ENCODE data around the gene CA11.

CA11 gene

DNA sequence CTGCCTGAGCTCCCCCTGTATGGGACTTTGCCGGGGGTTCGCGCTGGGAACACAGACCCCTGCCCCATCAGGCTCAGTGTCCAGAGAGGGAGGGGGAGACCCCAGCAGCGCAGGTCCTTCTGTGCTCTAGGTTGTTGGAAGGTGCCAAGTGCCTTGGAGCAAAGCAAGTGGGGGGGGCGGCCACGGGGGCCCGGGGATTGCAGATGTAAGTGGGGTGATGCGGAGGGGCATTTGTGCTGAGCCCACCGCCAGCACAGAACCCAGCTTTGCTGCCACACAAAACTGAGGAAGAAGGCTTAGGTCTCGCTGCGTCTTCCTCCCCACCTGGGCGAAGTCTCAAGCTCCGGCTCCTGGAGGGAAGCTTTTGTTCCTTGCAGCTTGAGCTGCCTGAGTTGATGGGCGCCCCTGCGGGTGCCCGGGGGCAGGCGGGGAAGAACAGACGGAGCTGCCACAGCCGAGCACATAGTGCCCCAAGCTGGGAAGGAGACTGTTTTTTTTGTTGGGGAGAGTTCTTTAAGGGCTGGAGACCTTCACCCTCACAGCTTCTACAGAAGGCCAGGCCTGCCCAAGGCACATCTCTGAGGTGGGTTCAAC lies 28.3 kb upstream of the CA11 start:
- DNase-seq (ENCODE audit: low spot score): peak; percentile 34
- TF ChIP-seq CTCF (IDR thresholded peaks at IDR 0.05; ENCODE audit: extremely low read depth, missing control alignments): no peak

DNA sequence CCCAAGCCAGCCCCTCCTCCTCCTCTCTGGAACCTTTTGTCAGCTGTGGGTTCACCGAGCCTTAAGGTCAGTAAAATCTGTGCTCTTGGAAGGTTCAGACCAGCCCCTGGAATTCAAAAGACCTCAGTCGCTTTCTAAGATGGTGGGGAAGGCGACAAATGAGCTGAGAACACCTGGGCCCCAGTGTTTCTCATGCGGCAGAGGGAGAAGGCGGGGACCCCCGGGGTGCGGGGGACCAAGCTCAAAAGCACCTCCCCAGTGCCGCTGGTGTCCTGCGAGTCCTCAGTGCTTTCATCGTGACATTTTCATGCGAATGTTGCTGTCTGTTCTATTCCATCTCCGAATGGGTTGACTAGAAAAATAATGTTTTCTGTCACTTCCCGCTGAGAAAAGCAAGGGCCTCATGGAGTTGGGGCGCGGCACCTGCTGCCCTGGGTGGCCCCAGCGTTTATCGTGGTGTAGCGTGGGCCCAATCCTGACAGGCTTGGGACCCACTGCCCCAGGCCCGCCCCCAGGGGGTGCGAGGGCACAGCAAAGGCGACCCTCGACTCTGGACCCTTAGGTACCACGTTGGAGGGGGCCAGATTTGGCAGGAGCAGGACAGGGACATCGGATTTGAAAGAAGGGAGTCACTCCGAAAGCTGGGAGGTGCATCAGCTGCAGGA lies 27.6 kb upstream of the CA11 start:
- peak; percentile 32 for DNase-seq (ENCODE audit: low spot score)
- no peak for TF ChIP-seq CTCF (IDR thresholded peaks at IDR 0.05; ENCODE audit: extremely low read depth, missing control alignments)

DNA sequence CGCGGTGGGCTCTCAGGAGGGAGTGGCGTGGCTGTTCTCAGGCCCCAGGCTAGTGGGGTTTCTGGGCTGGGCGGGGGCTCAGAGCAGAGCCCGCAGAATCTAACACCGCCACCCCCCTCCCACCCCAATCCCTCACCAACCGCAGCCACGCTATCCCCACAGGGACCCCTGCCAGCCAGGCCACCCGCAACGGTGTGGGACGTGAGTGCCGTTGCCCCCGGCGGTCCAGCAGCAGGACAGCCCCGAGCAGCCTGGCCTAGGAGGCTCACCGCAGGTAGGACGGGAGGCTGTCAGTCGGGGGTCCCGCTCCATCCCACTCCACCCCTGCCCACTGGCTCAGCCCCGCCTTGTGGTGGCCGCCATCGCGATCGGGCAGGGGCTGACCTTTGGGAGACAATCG lies 27.0 kb upstream of the CA11 start, which contains the start of gene NTN5:
Gene NTN5, minus strand, starts transcription at position 24 of the 400 bp plus-strand sequence. CDS start 2,031 bp downstream, outside the sequence.
- no peak for DNase-seq (ENCODE audit: low spot score)
- no peak for TF ChIP-seq CTCF (IDR thresholded peaks at IDR 0.05; ENCODE audit: extremely low read depth, missing control alignments)

GRCh38 chr19:48671446-48671995 lies 25.5 kb upstream of the CA11 start:
- no peak for DNase-seq (ENCODE audit: low spot score)
- no peak for TF ChIP-seq CTCF (IDR thresholded peaks at IDR 0.05; ENCODE audit: extremely low read depth, missing control alignments)

- DNase-seq (ENCODE audit: low spot score): no peak
- TF ChIP-seq CTCF (IDR thresholded peaks at IDR 0.05; ENCODE audit: extremely low read depth, missing control alignments): no peak
These were observed 24.9 kb upstream of the CA11 start for GRCh38 chr19:48670699-48671445.

- DNase-seq (ENCODE audit: low spot score): no peak
- TF ChIP-seq CTCF (IDR thresholded peaks at IDR 0.05; ENCODE audit: extremely low read depth, missing control alignments): no peak
These were observed 24.1 kb upstream of the CA11 start for GRCh38 chr19:48669903-48670668.
